ENCODE data around the gene DENND5B.
"Not testable (repeated sequence)": the region's sequence is repeated elsewhere in the genome, so short reads cannot be mapped to it uniquely, and the experiment has no call there.

Gene DENND5B

DNA sequence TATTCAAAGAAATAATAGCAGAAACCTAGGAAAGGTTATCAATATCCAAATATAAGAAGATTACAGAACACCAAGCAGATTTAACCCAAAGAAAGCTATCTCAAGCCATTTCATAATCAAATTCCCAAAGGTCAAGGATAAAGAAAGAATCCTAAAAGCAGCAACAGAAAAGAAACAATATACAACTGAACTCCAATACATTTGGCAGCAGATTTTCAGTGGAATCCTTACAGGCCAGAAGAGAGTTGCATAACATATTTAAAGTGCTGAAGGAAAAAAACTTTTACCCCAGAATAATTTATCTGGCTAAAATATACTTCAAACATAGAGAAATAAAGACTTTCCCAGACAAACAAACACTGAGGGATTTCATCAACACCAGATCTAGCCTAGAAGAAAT lies 54.3 kb downstream of the DENND5B start:
- no peak for DNase-seq

DNA sequence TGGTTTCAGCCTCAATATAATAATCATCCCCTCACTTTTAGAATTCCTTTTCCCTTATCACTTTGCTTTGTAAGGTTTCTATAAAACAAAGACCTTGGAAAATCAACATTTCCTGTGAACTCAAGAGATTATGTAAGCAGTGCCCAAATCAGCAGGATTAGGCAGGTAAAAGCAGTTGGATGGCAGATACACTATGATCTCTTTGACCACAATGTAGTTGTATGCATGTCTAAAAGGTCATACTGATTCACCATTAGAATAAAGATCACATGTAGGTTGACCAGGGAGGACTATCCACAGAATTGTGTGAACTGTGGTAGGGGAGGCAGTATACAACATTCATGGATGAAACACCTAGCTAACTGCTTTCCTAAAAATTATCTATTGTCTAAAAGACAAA lies 57.5 kb downstream of the DENND5B start:
- no peak for DNase-seq

DNA sequence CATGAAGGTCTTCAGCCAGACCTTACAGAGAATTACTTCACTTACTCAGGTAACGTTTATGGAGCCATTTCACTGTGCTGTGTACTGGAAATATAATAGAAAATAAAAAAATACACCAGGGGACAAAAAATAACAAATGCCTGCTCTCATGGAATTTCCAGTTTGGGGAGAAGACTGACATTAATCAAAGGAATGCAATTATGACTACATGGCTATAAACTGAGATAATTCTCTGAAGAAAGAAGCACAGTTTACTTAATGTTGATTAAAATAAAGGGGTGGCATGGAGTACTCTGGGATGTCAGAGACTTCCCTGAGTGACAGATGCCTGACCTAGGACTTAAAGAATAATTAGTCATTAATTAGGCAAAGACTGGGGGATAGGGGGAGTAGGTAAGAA lies 59.0 kb downstream of the DENND5B start:
- DNase-seq, result no peak

DNA sequence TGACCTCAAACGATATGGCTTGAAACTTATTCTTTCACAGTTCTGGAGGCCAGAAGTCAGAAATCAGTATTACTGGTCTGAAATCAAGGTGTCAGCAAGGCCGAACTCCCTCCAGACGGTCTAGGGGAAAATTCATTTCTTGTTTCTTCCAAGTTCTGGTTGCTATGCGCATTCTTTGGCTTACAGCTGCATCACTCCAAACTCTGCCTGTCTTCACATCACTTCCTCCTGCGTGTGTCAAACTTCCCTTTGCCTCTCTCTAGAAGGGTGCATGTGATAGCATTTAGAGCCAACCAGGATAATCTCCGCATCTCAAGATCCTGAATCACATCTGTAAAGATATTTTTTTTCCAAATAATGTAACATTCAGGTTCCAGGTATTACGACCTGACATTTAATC lies 62.8 kb downstream of the DENND5B start:
- no peak for DNase-seq

DNA sequence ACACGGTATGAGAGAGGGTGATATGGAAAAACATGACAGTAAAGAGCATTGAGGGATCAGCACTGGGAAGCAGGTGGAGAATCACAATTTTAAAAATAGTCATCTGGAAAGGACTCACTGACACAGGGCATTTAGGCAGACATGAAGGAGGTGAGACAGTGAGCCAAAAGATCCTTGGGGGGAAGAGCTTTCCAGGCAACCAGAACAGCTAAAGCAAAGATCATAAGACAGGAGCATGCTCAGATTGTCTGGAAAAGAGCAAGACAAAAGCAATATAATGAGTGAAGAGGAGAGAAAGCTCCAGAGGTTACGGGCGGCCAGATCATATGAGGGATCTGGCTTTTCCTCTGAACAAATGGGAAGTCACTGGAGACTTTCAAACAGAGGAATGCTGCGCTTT lies 63.9 kb downstream of the DENND5B start:
- no peak for DNase-seq

DNA sequence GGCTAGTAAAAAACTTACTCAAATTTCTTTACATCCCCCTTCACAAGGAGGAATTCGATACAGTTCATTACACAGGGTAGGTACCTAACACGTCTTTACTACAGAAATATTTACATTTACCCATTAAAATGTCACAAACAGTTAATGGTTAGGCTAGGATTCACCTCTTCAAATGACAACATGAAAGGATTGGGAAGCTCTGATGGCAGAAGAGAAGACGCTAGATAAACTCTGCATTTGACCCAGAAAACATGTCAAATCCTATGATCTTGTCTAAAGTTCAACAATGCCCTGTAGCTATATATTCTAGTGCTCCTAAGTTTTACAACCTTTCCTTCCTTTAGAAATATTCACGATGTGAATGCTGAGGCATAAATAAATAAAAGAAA lies 64.8 kb downstream of the DENND5B start:
- DNase-seq, result no peak

DNA sequence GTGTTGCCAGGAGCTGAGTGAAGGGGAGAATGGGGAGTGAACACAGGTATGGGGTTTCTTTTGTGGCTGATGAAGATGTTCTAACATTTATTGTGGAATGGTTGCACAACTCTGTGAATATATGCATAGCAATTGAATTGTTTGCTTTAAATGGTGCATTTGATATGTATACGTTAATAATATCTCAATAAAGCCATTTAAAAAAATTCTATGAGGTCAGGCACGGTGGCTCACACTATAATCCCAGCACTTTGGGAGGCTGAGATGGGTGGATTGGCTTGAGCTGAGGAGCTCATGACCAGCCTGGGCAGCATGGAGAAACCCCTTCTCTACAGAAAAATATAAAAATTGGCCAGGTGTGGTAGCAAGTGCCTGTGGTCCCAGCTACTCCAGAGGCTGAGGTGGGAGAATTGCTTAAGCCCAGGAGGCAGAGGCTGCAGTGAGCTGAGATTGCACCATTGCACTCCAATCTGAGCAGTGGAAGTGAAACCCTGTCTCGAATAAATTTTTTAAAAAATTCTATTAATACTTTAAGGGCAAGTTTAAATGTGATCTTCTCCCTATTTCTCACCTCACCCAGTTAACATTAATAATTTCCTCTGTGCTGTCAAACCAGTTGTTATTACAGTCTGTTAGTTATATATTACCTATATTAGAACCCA lies 65.3 kb downstream of the DENND5B start:
- no peak for DNase-seq

DNA sequence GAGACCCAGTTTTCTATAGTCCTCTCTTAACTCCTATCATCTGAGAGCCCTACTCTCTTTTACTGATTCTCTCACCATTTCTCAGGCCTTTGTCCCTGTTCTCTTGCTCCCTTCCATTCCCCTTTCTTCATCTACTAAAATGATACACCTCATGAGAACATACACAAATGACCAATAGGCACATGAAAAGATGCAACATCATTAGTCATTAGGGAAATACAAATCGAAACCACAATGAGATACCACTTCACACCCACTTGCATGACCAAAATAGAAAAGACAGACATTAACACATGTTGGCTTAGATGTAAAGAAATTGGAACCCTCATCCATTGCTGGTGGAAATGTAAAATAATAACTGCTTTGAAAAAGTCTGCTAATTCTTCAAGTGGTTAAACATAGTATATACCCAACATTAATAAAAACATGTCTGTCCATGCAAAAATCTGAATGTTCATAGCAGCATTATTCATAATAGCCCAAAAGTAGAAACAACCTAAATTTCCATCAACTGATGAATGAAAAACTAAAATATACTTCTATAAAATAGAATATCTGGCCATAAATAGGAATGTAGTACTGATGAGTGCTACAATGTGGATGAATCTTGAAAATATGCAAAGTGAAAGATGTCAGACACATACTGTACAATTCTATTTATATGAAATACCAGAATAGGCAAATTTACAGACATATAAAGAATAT lies 66.0 kb downstream of the DENND5B start:
- peak; percentile 42 for DNase-seq

DNA sequence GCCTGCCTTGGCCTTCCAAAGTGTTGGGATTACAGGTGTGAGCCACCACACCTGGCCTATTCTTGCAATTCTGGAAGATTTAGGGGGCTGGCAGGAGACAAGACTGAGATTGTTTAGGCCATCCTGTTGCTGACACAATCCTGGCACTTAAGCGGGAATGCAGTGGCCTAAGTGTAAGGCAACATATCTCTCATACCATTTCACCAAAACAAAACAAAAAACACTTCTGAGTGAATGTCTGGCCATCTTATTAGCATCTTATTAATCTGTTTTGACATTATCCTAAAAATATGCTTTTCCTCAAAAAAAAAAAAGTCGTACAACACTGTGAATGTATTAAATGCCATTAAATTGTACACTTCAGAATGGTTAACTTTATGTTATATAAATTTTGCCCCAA lies 67.6 kb downstream of the DENND5B start:
- DNase-seq, result no peak

DNA sequence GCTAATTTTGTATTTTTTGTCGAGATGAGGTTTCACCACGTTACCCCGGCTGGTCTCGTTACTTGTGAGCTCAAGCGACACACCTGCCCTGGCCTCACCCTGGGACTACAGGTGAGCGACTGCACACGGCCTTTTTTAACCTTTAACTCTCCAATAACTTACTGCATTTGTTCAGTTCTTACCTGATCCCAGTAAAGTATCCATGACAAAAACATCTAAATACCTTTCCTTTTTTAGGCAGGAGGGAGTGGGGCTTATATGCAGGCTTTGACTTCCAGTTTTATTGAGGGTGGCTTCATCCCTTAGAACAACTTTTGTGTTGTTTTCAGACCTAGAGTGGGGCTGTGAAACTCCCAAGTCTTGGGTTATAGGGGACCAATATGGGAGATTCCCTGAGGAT lies 68.3 kb downstream of the DENND5B start:
- DNase-seq, result no peak

DNA sequence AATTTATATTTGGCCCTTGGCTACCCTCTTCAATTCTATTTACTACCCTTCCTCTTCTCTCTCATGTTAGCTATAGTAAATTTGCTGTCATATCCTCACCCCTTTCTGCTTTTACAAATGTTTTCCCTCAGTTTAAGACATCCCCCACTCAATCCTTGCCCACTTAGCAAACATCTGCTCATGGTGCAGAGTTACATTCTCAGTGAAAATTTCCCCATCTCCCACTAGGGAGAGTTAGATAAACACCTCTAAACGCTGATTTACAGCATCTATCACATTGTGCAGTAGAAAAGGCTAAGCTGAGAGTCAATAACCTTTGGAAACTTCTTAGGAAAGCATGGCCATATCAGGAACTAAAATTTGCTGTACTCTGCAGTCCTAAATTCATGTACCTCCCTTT lies 69.0 kb downstream of the DENND5B start:
- DNase-seq, result no peak

DNA sequence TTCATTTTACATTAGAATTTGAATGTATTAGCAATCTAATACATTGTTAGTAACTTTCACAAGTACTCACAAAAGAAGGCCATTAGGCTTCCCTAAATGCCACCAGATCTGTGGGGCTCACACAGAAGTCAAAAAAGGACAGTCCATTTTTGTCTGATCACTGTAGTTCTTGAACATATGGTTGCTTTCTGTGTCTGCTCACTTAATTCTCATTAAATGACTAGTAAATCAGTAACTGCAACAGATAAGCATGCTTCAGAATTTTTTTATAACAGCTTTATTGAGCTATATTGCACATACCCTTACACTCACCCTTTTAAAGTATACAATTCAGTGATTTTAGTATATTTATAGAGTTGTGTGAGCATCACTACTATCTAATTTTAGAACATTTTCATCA lies 71.4 kb downstream of the DENND5B start:
- no peak for DNase-seq

DNA sequence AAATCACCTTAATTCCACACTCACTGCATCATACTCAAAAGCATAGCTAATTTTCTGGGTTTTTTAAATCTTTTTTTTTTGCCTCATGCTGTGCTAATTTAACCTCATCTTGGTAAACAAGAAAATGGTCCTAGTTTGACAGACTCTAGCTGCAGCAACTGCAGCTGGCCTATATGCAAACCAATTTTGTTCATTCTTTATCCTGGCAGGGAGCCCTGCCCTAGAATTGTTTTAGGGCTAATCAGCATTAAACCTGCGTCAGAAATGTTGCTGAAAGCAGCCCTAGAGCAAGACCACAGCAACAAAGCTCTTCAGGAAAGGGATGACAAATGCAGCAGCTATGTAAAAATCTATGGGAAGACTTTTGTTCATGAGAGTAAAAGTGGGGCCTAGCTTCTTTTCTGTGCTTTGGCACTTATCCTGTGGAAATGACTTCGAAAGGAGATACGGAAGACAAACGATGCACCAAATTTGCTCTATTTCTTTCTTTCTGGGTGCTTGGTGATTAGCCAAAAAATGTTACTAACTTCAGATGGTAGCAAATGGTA lies 72.2 kb downstream of the DENND5B start:
- DNase-seq, result no peak

DNA sequence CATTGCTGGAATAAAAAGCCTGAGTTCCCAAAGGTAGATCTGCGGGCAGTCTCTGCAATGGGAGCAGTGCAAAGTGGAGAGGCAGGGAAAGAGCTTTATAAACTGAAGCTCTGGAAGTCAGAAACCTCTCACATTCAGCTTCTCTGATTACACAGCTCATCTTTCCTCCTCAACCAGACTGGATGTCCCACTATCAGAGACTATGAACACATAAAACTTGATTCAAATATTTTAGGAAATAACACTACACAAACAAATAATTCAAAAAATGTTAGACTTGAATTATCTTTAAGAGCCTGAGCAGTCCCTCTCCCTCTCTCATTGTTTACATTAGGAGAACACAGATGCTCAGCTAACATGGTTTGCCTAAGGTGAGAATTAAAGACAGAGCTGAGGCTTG lies 72.9 kb downstream of the DENND5B start:
- no peak for DNase-seq

DNA sequence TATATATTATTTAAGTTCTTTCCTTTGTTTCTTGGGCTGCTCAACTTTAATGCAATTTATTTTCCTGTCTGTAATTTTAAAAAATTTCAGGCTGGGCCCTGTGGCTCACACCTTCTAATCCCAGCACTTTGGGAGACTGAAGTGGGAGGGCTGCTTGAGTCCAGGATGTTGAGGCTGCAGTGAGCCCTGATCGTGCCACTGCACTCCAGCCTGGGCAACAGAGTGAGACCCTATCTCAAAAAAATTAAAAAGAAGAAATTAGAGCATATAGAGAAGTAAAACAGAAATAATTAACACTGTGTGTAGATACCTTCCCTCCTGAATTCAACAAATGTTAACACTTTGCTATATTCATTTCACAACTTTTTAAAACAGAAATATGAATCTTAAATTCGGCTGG lies 74.2 kb downstream of the DENND5B start:
- no peak for DNase-seq

DNA sequence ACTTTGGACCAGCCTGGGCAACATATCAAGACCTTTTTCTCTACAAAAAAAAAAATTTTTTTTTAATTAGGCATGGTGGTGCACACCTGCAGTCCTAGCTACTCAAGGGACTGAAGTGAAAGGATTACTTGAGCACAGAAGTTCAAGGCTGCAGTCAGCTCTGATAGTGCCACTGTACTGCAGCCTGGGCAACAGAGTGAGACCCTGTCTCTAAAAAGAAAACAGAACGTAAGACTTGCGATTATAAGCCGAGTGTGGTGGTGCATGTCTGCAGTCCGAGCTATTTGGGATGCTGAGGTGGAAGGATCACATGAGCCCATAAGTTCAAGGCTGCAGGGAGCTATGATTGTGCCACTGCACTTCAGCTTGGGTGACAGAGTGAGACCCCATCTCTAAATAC lies 76.0 kb downstream of the DENND5B start:
- DNase-seq, result no peak

DNA sequence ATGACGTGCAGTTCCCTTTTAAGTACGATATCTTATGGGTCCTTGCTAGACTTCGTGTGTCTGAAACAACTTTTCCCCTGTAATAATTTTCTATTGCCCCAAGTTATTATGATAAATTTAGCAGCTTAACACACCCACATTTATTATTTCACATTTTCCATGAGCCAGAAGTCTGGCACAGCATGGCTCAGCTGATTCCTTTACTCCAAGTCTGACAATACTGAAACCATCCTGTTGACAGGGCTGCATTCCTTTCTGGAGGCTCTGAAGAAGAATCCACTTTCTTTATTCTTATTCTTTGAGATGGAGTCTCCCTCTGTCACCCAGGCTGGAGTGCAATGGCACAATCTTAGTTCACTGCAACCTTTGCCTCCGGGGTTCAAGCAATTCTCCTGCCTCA lies 80.9 kb downstream of the DENND5B start:
- DNase-seq, result no peak

DNA sequence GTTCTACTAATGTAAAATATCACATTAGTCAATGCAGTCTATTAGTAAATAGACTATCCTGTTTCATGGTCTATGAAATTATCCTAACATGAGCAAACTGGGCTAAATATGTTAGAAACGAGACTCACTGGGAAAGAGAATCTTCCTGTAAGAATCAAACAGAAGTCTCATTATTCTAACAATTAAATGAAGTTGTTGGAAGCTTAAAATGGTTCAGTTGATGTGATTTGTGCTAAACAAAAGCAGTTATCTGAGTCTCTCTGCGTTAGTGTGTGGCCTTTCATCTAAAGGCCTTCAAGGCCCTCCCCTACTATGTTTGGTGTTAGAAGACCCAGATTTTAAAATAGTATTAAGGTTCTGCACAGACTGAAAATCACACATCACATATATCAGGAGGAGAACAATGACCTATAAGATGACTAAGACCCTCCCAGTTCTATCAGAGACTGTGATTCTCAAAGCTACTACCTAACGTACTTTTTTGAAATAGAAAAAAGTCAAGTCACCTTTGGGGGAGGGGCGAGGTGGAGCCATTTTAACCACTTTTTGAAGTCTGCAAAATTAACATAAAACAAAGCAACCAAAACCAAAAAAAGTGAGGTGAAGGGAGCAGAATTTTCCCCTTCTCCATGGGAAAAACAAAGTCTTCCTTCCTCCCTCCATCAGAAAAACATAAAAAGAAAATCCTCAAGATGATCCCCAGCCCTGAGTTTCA lies 82.3 kb downstream of the DENND5B start:
- no peak for DNase-seq

DNA sequence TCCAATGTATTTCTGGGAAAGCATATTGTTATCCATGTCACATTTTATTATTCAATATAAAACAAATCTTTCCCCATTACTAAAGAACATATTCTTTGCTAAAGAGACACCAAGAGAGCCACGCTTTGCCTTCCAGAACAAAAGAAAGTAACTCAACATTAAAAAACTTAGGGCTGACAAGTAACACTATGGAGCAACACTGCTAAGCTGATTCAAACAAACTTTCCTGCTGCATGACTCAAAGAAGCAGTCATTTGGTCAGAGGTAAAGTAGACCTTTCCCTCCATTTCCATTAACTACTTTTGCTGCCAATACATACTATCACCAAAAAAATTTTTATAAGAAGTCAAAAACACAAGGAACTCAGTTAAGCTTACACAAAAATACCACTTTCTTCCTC lies 83.0 kb downstream of the DENND5B start:
- no peak for DNase-seq

DNA sequence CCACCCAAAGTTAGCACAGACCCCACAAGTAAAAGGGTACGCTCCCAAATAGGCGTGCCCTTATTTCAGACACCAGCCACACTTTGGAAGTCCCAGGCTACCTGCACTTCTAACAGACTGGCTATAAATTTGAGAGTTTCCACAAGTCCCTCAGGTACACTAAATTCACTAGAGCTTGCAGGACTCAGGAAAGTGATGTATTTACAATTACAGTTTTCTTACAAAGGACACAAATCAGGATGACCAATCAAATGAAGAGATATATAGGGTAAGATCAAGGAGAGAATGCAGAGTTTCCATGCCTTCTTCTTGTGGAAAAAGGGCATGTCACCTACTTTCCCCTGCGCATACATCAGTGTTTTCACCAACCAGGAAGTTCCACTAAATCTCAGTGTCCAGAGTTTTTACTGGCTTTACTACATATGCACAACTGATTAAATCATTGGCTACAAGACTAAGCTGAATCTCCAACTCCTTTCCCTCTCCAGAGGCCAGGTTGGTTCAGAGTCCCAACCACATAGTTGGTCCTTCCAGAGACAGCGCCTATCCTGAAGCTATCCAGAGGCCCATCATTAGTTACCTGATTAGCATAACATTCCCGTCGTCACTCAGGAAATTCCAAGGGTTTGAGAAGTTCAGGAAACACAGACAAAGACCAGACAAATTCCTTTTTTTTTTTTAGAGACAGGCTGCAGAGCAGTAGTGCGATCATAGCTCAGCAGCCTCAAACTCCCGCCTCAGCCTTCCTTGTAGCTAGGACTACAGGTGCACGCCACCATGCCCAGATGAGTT lies 84.2 kb downstream of the DENND5B start:
- no peak for DNase-seq

DNA sequence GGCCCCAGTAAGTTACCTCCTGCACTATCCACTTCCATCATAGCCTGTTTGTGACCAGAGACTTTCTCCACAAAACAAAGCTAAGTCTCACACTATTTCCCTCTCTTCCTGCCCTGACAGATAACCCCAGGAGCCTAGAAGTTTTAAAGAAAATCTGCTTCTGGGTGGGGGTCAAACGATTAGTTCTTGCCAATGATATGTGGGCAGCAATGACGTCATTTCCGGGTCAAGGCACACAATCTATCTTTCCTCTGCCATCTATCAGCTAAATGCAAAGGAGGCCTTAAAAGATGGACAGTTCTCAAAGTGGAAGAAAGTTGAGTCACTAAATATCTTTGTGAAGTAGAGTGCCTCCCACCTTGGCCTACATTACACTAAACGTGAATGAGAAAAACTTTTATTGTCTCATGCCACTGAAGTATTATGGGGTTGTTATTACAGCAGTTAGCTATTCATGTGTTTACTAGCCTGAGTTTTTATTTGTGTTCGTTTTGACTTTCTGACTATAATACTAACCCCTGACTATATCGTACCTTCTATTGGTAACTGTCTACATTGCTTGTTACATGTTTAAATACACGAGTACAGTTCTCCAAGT lies 86.2 kb downstream of the DENND5B start:
- no peak for DNase-seq

DNA sequence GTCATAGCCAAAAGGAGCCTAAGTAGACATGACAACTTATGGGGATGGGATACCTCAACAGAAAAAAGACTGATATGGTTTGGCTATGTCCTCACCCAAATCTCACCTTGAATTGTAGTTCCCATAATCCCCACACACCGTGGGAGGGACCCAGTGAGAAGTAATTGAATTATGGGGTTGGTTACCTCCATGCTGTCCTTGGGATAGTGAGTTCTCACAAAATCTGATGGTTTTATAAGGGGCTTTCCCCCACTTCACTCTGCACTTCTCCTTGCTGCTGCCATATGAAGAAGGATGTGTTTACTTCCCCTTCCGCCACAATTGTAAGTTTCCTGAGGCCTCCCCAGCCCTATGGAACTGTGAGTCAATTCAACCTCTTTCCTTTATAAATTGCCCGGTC lies 89.9 kb downstream of the DENND5B start:
- not testable (repeated sequence) for DNase-seq

DNA sequence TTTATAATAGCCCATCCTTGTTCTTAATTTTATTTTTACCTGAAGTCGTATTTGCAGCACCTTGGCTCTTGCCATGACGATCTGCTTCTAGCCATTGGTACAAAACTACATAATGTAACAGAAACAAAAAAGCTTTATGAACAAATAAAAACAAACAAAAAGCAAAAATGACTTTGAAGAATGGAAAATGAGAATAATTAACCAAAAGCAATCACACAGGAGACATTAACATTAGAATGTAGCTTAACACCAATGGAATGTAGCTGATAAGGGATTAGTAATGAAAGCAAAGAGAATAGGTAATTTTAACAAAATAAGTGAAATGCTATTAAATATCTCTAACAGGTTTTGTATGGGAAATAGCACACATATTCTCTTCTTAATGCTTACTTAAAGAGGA lies 91.4 kb downstream of the DENND5B start:
- DNase-seq, result no peak

Data from activated CD4-positive, alpha-beta T cell treated with anti-CD3 and anti-CD28 coated beads, Interleukin-2, amount 50 U/mL, for 16 hours (primary cell).